ENCODE data around the gene TRPC4. TPM values are rescaled to one million over a fixed set of nuclear protein-coding genes. Genes with fewer than 3 reads are reported as not detected.

Gene TRPC4
- total RNA-seq, 2 experiments from 2014 or later: not detected

DNA sequence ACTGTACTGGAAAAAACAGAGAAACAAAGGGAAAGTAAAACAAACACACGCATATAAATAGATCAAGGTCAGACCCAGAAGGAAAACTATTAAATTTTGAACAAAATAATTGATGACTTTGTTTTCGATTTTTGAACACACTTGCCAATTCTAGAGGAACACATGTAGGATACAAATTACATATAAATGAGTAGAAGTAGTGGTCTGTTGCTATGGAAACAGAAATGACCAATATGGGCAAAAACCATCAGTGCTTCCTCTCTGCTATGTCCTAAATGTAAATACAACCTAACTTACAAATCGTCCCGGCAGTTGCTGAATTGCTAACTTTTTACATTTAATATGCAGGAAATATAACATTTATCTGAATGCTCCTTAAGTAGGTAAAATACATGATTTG, 205.8 kb downstream of the TRPC4 start:
- DNase-seq (no peak), ATAC-seq (ENCODE audit: poor library complexity) (no peak)
- Mint-ChIP-seq H3K9me3 (no peaks in the 10 kb centered on the region), H3K4me3 (no peak overlapping the region), H3K36me3 (ENCODE audit: low read depth) (no peaks in the 10 kb centered on the region), H3K4me1 (ENCODE audit: low read depth) (no peaks in the 10 kb centered on the region), H3K27me3 (no peaks in the 10 kb centered on the region), H3K27ac (no peak overlapping the region)
- no peak overlapping the region for H3K27ac ChIP-seq (ENCODE audit: low read depth in 1 of 2, low read length in 2 of 2)
- no peaks in the 10 kb centered on the region for H3K4me1 ChIP-seq (ENCODE audit: insufficient read depth, low read length)
- ChIA-PET POLR2A (no interaction called here), CTCF (no interaction called here)
- no peaks in the 10 kb centered on the region for H3K27me3 ChIP-seq (ENCODE audit: control insufficient read depth in 1 of 2, insufficient read depth in 2 of 2, low read length in 2 of 2)
- H3K4me3 ChIP-seq (ENCODE audit: low read length): no peak overlapping the region
- TF ChIP-seq, protein P1, sequence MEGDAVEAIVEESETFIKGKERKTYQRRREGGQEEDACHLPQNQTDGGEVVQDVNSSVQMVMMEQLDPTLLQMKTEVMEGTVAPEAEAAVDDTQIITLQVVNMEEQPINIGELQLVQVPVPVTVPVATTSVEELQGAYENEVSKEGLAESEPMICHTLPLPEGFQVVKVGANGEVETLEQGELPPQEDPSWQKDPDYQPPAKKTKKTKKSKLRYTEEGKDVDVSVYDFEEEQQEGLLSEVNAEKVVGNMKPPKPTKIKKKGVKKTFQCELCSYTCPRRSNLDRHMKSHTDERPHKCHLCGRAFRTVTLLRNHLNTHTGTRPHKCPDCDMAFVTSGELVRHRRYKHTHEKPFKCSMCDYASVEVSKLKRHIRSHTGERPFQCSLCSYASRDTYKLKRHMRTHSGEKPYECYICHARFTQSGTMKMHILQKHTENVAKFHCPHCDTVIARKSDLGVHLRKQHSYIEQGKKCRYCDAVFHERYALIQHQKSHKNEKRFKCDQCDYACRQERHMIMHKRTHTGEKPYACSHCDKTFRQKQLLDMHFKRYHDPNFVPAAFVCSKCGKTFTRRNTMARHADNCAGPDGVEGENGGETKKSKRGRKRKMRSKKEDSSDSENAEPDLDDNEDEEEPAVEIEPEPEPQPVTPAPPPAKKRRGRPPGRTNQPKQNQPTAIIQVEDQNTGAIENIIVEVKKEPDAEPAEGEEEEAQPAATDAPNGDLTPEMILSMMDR (IDR thresholded peaks at IDR 0.05): no peak
- H3K9me3 ChIP-seq (ENCODE audit: control insufficient read depth in 1 of 2, insufficient read depth in 1 of 2, low read length in 2 of 2): peaks cover 0 to 3% of the 10 kb centered on the region in 2 experiments
- H3K36me3 ChIP-seq (ENCODE audit: insufficient read depth, low read length): no peaks in the 10 kb centered on the region
- intact Hi-C loops (cut with DNase I, micrococcal nuclease): no loop called here

DNA sequence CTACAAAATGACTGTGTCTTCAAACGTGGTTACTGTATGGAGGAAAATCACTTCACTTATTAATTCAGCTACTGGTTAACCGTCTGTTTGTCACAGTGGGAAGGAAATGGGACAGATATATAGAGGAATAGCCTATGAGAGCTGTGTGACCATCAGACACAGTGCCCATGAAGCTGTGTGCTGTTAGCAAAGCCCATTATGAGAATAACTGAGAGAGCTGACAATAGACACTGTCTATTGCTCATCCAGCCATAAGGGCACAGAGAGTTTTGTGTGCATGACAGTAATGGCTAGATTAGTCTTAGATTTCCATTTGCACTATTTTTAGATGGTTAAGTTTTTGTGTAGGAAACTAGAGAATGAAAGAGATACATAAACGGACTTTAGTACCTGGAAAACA, 206.9 kb downstream of the TRPC4 start:
- Histone ChIP-seq H3K4me1 (ENCODE audit: insufficient read depth, low read length) (no peaks in the 10 kb centered on the region), H3K36me3 (ENCODE audit: insufficient read depth, low read length) (no peaks in the 10 kb centered on the region), H3K27me3 (ENCODE audit: control insufficient read depth in 1 of 2, insufficient read depth in 2 of 2, low read length in 2 of 2) (no peaks in the 10 kb centered on the region), H3K4me3 (ENCODE audit: low read length) (no peak overlapping the region), H3K27ac (ENCODE audit: low read depth in 1 of 2, low read length in 2 of 2) (no peak overlapping the region), H3K9me3 (ENCODE audit: control insufficient read depth in 1 of 2, insufficient read depth in 1 of 2, low read length in 2 of 2) (peaks cover 0 to 3% of the 10 kb centered on the region in 2 experiments)
- Mint-ChIP-seq H3K4me1 (ENCODE audit: low read depth) (no peaks in the 10 kb centered on the region), H3K4me3 (no peak overlapping the region), H3K27ac (no peak overlapping the region), H3K36me3 (ENCODE audit: low read depth) (no peaks in the 10 kb centered on the region), H3K27me3 (no peaks in the 10 kb centered on the region), H3K9me3 (no peaks in the 10 kb centered on the region)
- ChIA-PET CTCF (no interaction called here), POLR2A (no interaction called here)
- DNase-seq: no peak
- intact Hi-C loops (cut with DNase I, micrococcal nuclease): no loop called here
- TF ChIP-seq, protein P1 (IDR thresholded peaks at IDR 0.05): no peak
- no peak for ATAC-seq (ENCODE audit: poor library complexity)

DNA sequence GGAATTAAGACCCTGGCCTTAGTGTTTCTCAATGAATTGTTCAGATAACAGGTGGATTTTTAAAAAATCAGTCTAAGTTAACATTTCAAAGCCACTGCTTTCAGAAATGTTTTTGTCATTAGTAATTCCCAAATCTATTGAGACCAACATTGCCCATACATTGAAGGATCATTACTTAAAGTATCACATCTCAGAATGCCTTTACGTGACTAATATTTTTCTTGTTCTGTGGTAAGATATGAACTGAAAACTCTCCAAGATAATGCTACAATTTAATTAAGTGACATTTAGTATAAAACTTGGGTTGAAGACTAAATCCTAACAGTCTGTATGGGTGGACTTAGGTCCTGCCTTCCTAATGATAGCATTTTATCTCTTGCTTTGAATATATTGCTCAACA, 211.6 kb downstream of the TRPC4 start:
- H3K4me1 Mint-ChIP-seq (ENCODE audit: low read depth): no peaks in the 10 kb centered on the region
- no peak for ATAC-seq (ENCODE audit: poor library complexity)
- H3K36me3 Mint-ChIP-seq (ENCODE audit: low read depth): no peaks in the 10 kb centered on the region
- Histone ChIP-seq H3K9me3 (ENCODE audit: control insufficient read depth in 1 of 2, insufficient read depth in 1 of 2, low read length in 2 of 2) (peaks cover 0 to 3% of the 10 kb centered on the region in 2 experiments), H3K4me1 (ENCODE audit: insufficient read depth, low read length) (no peaks in the 10 kb centered on the region), H3K27ac (ENCODE audit: low read depth in 1 of 2, low read length in 2 of 2) (no peak overlapping the region), H3K4me3 (ENCODE audit: low read length) (no peak overlapping the region), H3K27me3 (ENCODE audit: control insufficient read depth in 1 of 2, insufficient read depth in 2 of 2, low read length in 2 of 2) (no peaks in the 10 kb centered on the region), H3K36me3 (ENCODE audit: insufficient read depth, low read length) (no peaks in the 10 kb centered on the region)
- ChIA-PET CTCF (no interaction called here), POLR2A (interaction anchor here (0.6 kb wide), 1 partner anchor 336 kb away, joined by 3 read pairs; no protein-coding TSS in a partner anchor)
- no peaks in the 10 kb centered on the region for H3K27me3 Mint-ChIP-seq
- no peak overlapping the region for H3K4me3 Mint-ChIP-seq
- H3K9me3 Mint-ChIP-seq: no peaks in the 10 kb centered on the region
- TF ChIP-seq, protein P1 (IDR thresholded peaks at IDR 0.05): no peak
- no peak for DNase-seq
- intact Hi-C loops (cut with DNase I, micrococcal nuclease): no loop called here
- no peak overlapping the region for H3K27ac Mint-ChIP-seq
